8988T (cell line): ENCODE results near the gene MAT2B.

Source experiments
- DNase-seq: peaks from one replicate; pipeline ENCODE4 v3.0.0; 2011

MAT2B gene

GRCh38 chr5:163505368-163506094 is at the start of gene MAT2B:
TSS of gene MAT2B (plus strand) at chr5:163505619. CDS start at chr5:163505687, 68 bp downstream.
- peak; percentile 65 for DNase-seq

GRCh38 chr5:163456029-163456589 is 49.3 kb upstream of the MAT2B start:
- no peak for DNase-seq

GRCh38 chr5:163456840-163457239 is 48.6 kb upstream of the MAT2B start:
- DNase-seq = no peak

- no peak for DNase-seq
These were observed 46.5 kb upstream of the MAT2B start for GRCh38 chr5:163458778-163459385.

DNA sequence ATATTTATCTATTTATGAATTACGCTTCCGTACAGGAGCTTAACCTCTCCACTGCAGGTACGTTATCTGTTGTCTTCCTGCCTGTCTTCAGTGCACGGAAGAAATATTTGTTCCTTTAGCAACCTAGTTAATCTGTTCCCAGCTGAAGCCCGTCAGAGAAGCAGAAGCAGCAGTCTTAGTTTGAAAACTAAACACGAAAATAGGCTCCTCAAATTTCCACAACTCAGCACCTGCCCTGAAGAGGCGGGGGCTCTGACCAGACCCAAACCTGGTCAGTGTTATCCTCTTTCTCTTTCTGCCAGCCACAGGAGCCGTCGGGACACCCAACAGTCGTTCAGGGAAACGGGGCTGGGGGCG is 46.0 kb upstream of the MAT2B start:
- no peak for DNase-seq

- peak; percentile 34 for DNase-seq
These were observed 45.4 kb upstream of the MAT2B start, which contains the start of gene NUDCD2 for GRCh38 chr5:163459819-163460561. TSS of gene NUDCD2 (minus strand) at chr5:163460102. CDS start at chr5:163460050, 52 bp downstream.

GRCh38 chr5:163460562-163461171 is 44.8 kb upstream of the MAT2B start, which contains the start of gene HMMR:
TSS of gene HMMR (plus strand) at chr5:163460632. CDS start at chr5:163460693, 61 bp downstream.
- DNase-seq = no peak

GRCh38 chr5:163463063-163463435 is 42.4 kb upstream of the MAT2B start:
- DNase-seq = no peak

DNA sequence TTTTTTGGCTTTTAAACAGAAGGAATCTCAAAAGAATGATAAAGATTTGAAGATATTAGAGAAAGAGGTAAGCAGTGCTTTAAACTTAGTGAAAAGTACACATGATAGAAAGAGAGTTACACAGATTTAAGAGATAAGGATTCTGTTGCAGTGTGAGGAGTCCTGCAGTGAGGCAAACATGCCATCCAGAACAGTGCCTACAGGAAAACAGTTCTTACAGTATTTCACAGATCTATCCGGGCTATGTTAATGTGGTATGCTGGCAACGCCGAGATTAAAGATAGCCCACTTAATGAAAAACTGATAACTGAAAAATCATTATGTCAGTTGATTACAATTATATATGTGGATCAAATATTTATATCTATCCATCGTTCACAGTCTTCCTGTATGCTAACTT is 37.7 kb upstream of the MAT2B start:
- DNase-seq = no peak

GRCh38 chr5:163473635-163474243 is 31.7 kb upstream of the MAT2B start:
- DNase-seq = no peak

GRCh38 chr5:163475411-163475810 is 30.0 kb upstream of the MAT2B start:
- DNase-seq = no peak

- DNase-seq = no peak
These were observed 27.1 kb upstream of the MAT2B start for GRCh38 chr5:163478126-163478981.

GRCh38 chr5:163478982-163479271 is 26.5 kb upstream of the MAT2B start:
- DNase-seq = no peak

- DNase-seq = no peak
These were observed 16.2 kb upstream of the MAT2B start for GRCh38 chr5:163489055-163489744.

- no peak for DNase-seq
These were observed 15.7 kb upstream of the MAT2B start for GRCh38 chr5:163489745-163490075.

DNA sequence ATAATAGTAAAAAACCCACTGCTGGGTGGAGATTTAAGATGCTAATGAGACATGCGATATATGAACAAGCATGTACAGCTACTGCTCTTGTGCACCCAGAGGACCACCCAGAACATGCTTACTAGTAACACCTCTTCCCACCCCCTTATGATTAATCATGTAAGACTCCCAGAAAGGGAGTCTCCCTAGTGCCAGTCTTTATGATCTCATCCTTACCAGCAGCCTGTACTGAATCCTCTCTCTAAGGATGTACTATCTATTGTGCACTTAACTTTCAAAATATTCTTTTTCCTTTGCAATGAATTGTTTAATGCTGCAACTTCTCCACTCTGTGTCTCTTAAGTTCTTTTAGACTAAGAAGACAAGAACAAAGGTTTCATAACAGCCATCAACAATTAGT is 9.1 kb upstream of the MAT2B start:
- DNase-seq = no peak

- DNase-seq = no peak
These were observed 8.1 kb upstream of the MAT2B start for GRCh38 chr5:163497315-163497714.

DNA sequence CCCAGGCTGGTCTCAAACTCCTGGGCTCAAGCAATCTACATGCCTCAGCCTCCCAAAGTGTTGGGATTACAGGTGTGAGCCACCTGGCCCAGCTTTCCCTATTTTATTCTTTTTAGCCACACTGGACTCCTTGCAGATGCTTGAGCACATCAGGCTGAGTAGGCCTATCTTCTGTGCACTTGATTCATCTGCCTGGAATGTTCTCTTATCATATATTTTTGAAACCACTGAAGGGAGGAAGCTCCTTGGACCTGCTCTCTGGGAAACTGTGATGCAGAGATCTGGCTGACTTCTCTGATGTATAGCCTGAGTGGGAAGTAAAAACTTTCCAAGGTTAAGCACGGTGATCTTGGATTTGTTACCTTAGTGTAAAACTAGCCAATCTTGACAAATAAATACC is 6.5 kb upstream of the MAT2B start:
- DNase-seq = no peak

DNA sequence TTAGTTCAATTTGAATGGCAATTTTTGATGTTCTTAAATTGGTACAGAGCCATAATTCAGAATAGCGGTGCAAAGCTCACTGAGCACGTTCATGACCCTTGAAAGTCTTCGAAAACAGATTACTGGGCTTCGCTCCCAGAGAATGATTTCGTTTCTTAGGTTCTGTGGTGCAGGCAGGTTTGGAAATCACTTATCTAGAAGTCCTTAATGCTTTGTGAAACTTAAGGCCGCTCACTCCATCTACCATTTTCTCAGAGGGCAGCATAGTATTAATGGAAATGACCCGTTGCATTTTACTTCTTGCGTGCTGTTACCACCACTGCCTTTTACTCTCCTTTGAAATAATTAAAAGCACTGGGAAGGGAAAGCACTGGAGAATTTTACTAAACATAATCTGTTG is 2.9 kb upstream of the MAT2B start:
- DNase-seq = no peak

DNA sequence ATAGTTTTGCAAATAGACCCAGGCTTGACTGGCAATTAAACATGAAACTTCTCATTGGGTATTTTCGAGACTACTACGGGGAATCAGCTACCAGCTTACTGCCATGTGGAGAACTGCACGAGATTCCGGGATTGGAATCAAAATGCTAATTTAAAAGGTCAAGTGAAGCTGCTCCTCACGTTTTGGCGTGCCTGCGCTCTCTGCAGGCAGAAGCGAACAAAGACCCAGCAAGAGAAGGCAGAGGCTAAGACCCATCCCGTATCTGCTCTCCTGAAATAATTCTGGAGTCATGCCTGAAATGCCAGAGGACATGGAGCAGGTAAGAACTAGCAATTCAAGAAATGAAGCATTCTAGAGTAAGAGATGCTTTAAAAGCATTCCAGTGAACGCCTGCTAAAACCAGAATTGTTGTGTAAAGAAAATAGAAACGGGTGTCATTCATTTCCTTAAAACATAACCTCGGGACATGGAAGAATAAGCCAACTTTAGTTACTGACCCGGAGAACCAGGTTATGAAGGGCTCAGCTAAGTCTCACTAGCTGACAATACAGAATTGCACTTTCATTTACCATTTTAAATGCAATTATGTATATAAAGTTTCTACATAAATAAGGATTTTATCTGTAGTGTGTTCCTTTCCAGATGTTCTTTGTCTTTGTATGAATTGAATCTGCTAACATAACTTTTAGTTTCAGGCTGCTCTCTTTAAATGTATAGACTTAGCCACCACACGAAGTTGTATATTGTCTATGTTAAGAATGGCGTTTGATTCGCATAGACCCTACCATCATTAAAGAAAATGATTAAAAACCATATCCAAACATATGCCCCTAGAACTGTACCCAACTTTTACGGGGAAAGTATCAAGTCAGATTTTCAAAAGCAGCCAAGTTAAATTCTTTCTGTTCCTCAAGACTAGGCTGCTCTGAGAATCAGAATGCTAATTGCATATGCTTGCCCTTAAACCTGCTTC is 2.0 kb upstream of the MAT2B start:
- no peak for DNase-seq
